Right lobe of liver (tissue), 6 donors: Measurements from ENCODE around the gene ASB11. TPM values are rescaled to one million over a fixed set of nuclear protein-coding genes. Genes with fewer than 3 reads are reported as not detected.

Experiments used
- ATAC-seq, 4 donors: fragments of 200-7000 bp; cut with Tn5 transposase; one replicate each; pipeline ENCODE4 v1.9.1; 2020; ENCODE audit warnings: mild to moderate bottlenecking in 4 of 4, moderate library complexity in 4 of 4
- DNase-seq, 3 donors: peaks; one replicate each; pipeline ENCODE4 v3.0.0-alpha.2; 2020
- H3K27ac ChIP-seq, 3 donors: fragments of 200-600 bp; one replicate each; pipeline ENCODE4 v1.8.0; 2022
- H3K27me3 ChIP-seq, 2 donors: fragments of 200-600 bp; one replicate each; pipeline ENCODE4 v1.8.0; 2022
- H3K36me3 ChIP-seq, 4 donors: fragments of 200-600 bp; sonication (generic) in 1 of 4; one replicate each; pipeline versions ENCODE4 v1.5.1 to v1.8.0; 2017 to 2022; ENCODE audit warnings: control low read depth in 1 of 4
- H3K4me1 ChIP-seq, 4 donors: fragments of 200-600 bp; sonication (generic) in 1 of 4; one replicate each; pipeline versions ENCODE4 v1.5.1 to v1.8.0; 2017 to 2022; ENCODE audit warnings: control low read depth in 1 of 4
- H3K4me3 ChIP-seq, 3 donors: fragments of 200-600 bp; one replicate each; pipeline ENCODE4 v1.8.0; 2022
- H3K9me3 ChIP-seq, 4 donors: fragments of 200-600 bp; sonication (generic) in 1 of 4; one replicate each; pipeline versions ENCODE4 v1.5.1 to v1.8.0; 2017 to 2022; ENCODE audit warnings: control low read depth in 1 of 4
- CTCF ChIP-seq, 4 donors: fragments of 200-600 bp in 3 of 4; fragments of 450-650 bp in 1 of 4; IDR thresholded peaks; one replicate each; pipeline versions ENCODE4 v1.5.1 to v1.8.0; 2016 to 2022; ENCODE audit warnings: antibody characterized with exemption in 4 of 4, mild to moderate bottlenecking in 2 of 4
- POLR2A ChIP-seq: fragments of 450-650 bp; IDR thresholded peaks from one replicate; pipeline ENCODE4 v1.6.1; 2017; ENCODE audit warnings: antibody characterized with exemption, mild to moderate bottlenecking
- WGBS: methylation state at CpG from one replicate; pipeline ENCODE4 v1.1.6; 2018; ENCODE audit warnings: low coverage, low lambda C conversion rate; ENCODE audit not compliant: insufficient coverage; ENCODE audit errors: missing lambda C conversion rate; 5-methylcytosine and 5-hydroxymethylcytosine counted together
- intact Hi-C, 2 donors: fragments of 100-400 bp; cut with DNase I; formaldehyde crosslinking; loops; one replicate each; pipeline versions ENCODE4 v1.11.2 to v1.14.1; 2022
- total RNA-seq, 6 experiments: library from RNA; depleted of rRNA in 2 of 6; stranded (reverse); fragments of >200 nt in 2 of 6; fragmentation: NEBNext Ultra II Directional in 3 of 6; extraction: Animal tissue kit (Norgen Biotek cat#: 25700) in 3 of 6; gene quantifications; one replicate each; pipeline versions ENCODE4 v1.1.0 to v1.2.4, GENCODE V29; 2016 to 2023
- donor health status: DM: no; HTN: yes; CAD: no.
- donor health status: DM: no; HTN: no; CAD: no.
- donor health status: DM: no; HTN: no; CAD: no.
- donor health status: DM: no; HTN: yes; CAD: no.
- donor health status: DM: no; HTN: yes; CAD: no.

Gene ASB11
- total RNA-seq, 6 experiments from 2014 or later: not detected

- ATAC-seq (no peak), DNase-seq (no peak)
- Histone ChIP-seq H3K27me3 (no peaks in the 10 kb centered on the region), H3K36me3 (no peaks in the 10 kb centered on the region), H3K4me1 (no peaks in the 10 kb centered on the region), H3K9me3 (no peaks in the 10 kb centered on the region), H3K27ac (no peak overlapping the region), H3K4me3 (no peak overlapping the region)
- 43% methylated on average over 2 of the region's 2 CpGs for WGBS
- intact Hi-C loops: no loop called here
- TF ChIP-seq POLR2A (no peak), CTCF (IDR thresholded peaks at IDR 0.05) (no peak)
Measured at GRCh38 chrX:15328821-15329220, 13.4 kb upstream of the ASB11 start.

GRCh38 chrX:15328131-15328530, 12.7 kb upstream of the ASB11 start:
- TF ChIP-seq CTCF (IDR thresholded peaks at IDR 0.05): no peak
- TF ChIP-seq POLR2A: no peak
- Histone ChIP-seq H3K4me3 (no peak overlapping the region), H3K27ac (no peak overlapping the region), H3K36me3 (no peaks in the 10 kb centered on the region), H3K9me3 (no peaks in the 10 kb centered on the region), H3K27me3 (no peaks in the 10 kb centered on the region), H3K4me1 (no peaks in the 10 kb centered on the region)
- ATAC-seq: no peak
- no peak for DNase-seq
- WGBS: 64% methylated on average over 2 of the region's 3 CpGs
- intact Hi-C loops: no loop called here

- no peaks in the 10 kb centered on the region for H3K9me3 ChIP-seq
- ATAC-seq (no peak), DNase-seq (no peak)
- H3K27ac ChIP-seq: no peak overlapping the region
- no peak overlapping the region for H3K4me3 ChIP-seq
- no peaks in the 10 kb centered on the region for H3K4me1 ChIP-seq
- WGBS: 42% methylated on average over 5 of the region's 5 CpGs
- intact Hi-C loops: no loop called here
- H3K36me3 ChIP-seq: peaks cover 0 to 3% (median 0%) of the 10 kb centered on the region in 4 donors
- TF ChIP-seq POLR2A: no peak
- no peak for TF ChIP-seq CTCF (IDR thresholded peaks at IDR 0.05)
- no peaks in the 10 kb centered on the region for H3K27me3 ChIP-seq
Measured at GRCh38 chrX:15322472-15322871, 7.0 kb upstream of the ASB11 start.

GRCh38 chrX:15322072-15322471, 6.6 kb upstream of the ASB11 start:
- intact Hi-C loops: no loop called here
- TF ChIP-seq CTCF (IDR thresholded peaks at IDR 0.05) (no peak), POLR2A (no peak)
- Histone ChIP-seq H3K27me3 (no peaks in the 10 kb centered on the region), H3K9me3 (no peaks in the 10 kb centered on the region), H3K4me3 (no peak overlapping the region), H3K4me1 (no peaks in the 10 kb centered on the region), H3K36me3 (peaks cover 0 to 3% (median 0%) of the 10 kb centered on the region in 4 donors), H3K27ac (no peak overlapping the region)
- 58% methylated on average over 2 of the region's 3 CpGs for WGBS
- DNase-seq: no peak
- no peak for ATAC-seq

GRCh38 chrX:15321447-15321846, 6.0 kb upstream of the ASB11 start:
- no peak overlapping the region for H3K4me3 ChIP-seq
- no peaks in the 10 kb centered on the region for H3K9me3 ChIP-seq
- 41% methylated on average over 4 of the region's 4 CpGs for WGBS
- H3K36me3 ChIP-seq: peaks cover 0 to 3% (median 0%) of the 10 kb centered on the region in 4 donors
- no peak overlapping the region for H3K27ac ChIP-seq
- intact Hi-C loops: no loop called here
- DNase-seq: no peak
- no peak for TF ChIP-seq CTCF (IDR thresholded peaks at IDR 0.05)
- no peak for TF ChIP-seq POLR2A
- H3K4me1 ChIP-seq: no peaks in the 10 kb centered on the region
- peak in 2 of 4 donors; percentile 19 to 25 for ATAC-seq
- no peaks in the 10 kb centered on the region for H3K27me3 ChIP-seq
